Measurements from ENCODE around the gene COPS2. TPM values are rescaled to one million over a fixed set of nuclear protein-coding genes. Genes with fewer than 3 reads are reported as not detected.

The COPS2 gene
- total and polyA plus RNA-seq, 9 of the 15 experiments (the other 6 are each of a cell fraction or from before 2014, with no cell fraction given), result 66.4 to 154 (median 117) TPM

GRCh38 chr15:49137861-49138260 is 17.5 kb downstream of the COPS2 start (continued):
- TF ChIP-seq SNRNP70 (optimal IDR thresholded peaks at IDR 0.05; ENCODE audit: low read depth, low read length), result no peak

GRCh38 chr15:49135911-49136310 is 19.5 kb downstream of the COPS2 start:
- 94% methylated on average over 3 of the region's 3 CpGs for WGBS (ENCODE audit: insufficient coverage, low coverage, missing lambda C conversion rate)
- Histone ChIP-seq H3K27ac (ENCODE audit: extremely low read depth, low read depth, low read length) (no peak overlapping the region), H3K4me1 (replicated peaks in 1 of 2; ENCODE audit: control insufficient read depth in 2 of 2, insufficient read depth in 2 of 2, low read length in 2 of 2) (no peaks in the 10 kb centered on the region), H3K36me3 (ENCODE audit: control insufficient read depth, insufficient read depth, low read length) (peaks cover 95% of the 10 kb centered on the region), H3K4me2 (ENCODE audit: insufficient read depth, low read length) (no peak overlapping the region), H3K9me3 (replicated peaks; ENCODE audit: control insufficient read depth, insufficient read depth, low read depth, low read length) (no peaks in the 10 kb centered on the region), H3K9me1 (ENCODE audit: control insufficient read depth, insufficient read depth, low read length) (no peaks in the 10 kb centered on the region), H2AFZ (ENCODE audit: low read depth, low read length) (no peak overlapping the region), H3K27me3 (ENCODE audit: control insufficient read depth in 2 of 2, insufficient read depth in 2 of 2, low read length in 2 of 2) (no peaks in the 10 kb centered on the region), H3K4me3 (no peak overlapping the region), H3K79me2 (ENCODE audit: control insufficient read depth, insufficient read depth, low read length) (peaks cover 13% of the 10 kb centered on the region; the same call in 1 of the 3 replicates), H4K20me1 (replicated peaks; ENCODE audit: control insufficient read depth, insufficient read depth, low read length) (no peaks in the 10 kb centered on the region), H3K9ac (ENCODE audit: insufficient read depth in 1 of 2, low read depth in 2 of 2, low read length in 2 of 2) (no peak overlapping the region)
- intact Hi-C loops (cut with micrococcal nuclease), result no loop called here
- in situ Hi-C loops (cut with MboI), result no loop called here
- FAIRE-seq (no peak), DNase-seq (ENCODE audit: extremely low read depth in 1 of 4, low spot score in 3 of 4) (no peak), ATAC-seq (no peak)
- no TSS peak for BruUV-seq (replicated peaks)
- POLR2A ChIA-PET, result no interaction called here
- CTCF ChIA-PET (ENCODE audit: low intra/inter-chr PET ratio), result no interaction called here
- no peak for TF ChIP-seq BCOR (IDR thresholded peaks at IDR 0.05)
- TF ChIP-seq MXI1 (IDR thresholded peaks at IDR 0.05; ENCODE audit: low read depth, low read length), result no peak
- TF ChIP-seq SP2 (IDR thresholded peaks at IDR 0.05; ENCODE audit: extremely low read depth, low read depth, low read length, poor library complexity, severe bottlenecking), result no peak
- no peak for TF ChIP-seq ZNF280A (IDR thresholded peaks at IDR 0.05; ENCODE audit: low read depth, partially characterized antibody)
- no peak for TF ChIP-seq NELFE (IDR thresholded peaks at IDR 0.05; ENCODE audit: insufficient read depth, insufficient read length)
- TF ChIP-seq SMAD3 (CRISPR knock-in tag; conservative IDR thresholded peaks at IDR 0.05), result no peak
- TF ChIP-seq KDM5B (IDR thresholded peaks at IDR 0.05; ENCODE audit: insufficient replicate concordance, low read depth, low read length), result no peak
- TF ChIP-seq ZBTB9 (CRISPR knock-in tag; IDR thresholded peaks at IDR 0.05), result no peak
- no peak for TF ChIP-seq ZBTB43 (CRISPR knock-in tag; IDR thresholded peaks at IDR 0.05)
- TF ChIP-seq ARID3B (CRISPR knock-in tag; IDR thresholded peaks at IDR 0.05; ENCODE audit: borderline replicate concordance), result no peak
- TF ChIP-seq RAD51 (IDR thresholded peaks at IDR 0.05; ENCODE audit: borderline replicate concordance, low read depth), result no peak
- no peak for TF ChIP-seq RHOXF2B (CRISPR knock-in tag; conservative IDR thresholded peaks at IDR 0.05)
- no peak for TF ChIP-seq ZBTB26 (CRISPR knock-in tag; IDR thresholded peaks at IDR 0.05)
- no peak for TF ChIP-seq SAFB2 (IDR thresholded peaks at IDR 0.05; ENCODE audit: borderline replicate concordance, low read depth, low read length, severe bottlenecking)
